Suprapubic skin (tissue), 4 donors: ENCODE measurements around the gene CBLN4. TPM values are rescaled to one million over a fixed set of nuclear protein-coding genes. Genes with fewer than 3 reads are reported as not detected.

Experiments
- DNase-seq, 2 donors: peaks; one replicate each; pipeline ENCODE4 v3.0.0-alpha.2; 2019; ENCODE audit warnings: low spot score in 2 of 2
- H3K27ac ChIP-seq: fragments of 200-600 bp; sonication (generic); one replicate; pipeline ENCODE4 v1.5.1; 2019
- H3K27me3 ChIP-seq: fragments of 200-600 bp; sonication (generic); one replicate; pipeline ENCODE4 v1.5.1; 2019
- H3K36me3 ChIP-seq: fragments of 200-600 bp; sonication (generic); one replicate; pipeline ENCODE4 v1.5.1; 2019
- H3K4me1 ChIP-seq: fragments of 200-600 bp; sonication (generic); one replicate; pipeline ENCODE4 v1.5.1; 2019
- H3K4me3 ChIP-seq: fragments of 200-600 bp; sonication (generic); one replicate; pipeline ENCODE4 v1.5.1; 2019; ENCODE audit warnings: mild to moderate bottlenecking
- H3K9me3 ChIP-seq: fragments of 200-600 bp; sonication (generic); one replicate; pipeline ENCODE4 v1.5.1; 2019
- EP300 ChIP-seq: sonication (generic); formaldehyde crosslinking; IDR thresholded peaks from one replicate; pipeline ENCODE4 v1.6.1; 2017; ENCODE audit warnings: antibody characterized with exemption
- POLR2A ChIP-seq, 2 donors: fragments of 450-650 bp; IDR thresholded peaks; one replicate each; pipeline ENCODE4 v1.6.1; 2017; ENCODE audit warnings: antibody characterized with exemption in 2 of 2, mild to moderate bottlenecking in 2 of 2, moderate library complexity in 2 of 2
- POLR2AphosphoS5 ChIP-seq, 3 donors: sonication (generic); formaldehyde crosslinking; IDR thresholded peaks; one replicate each; pipeline ENCODE4 v1.6.1; 2017; ENCODE audit warnings: antibody characterized with exemption in 3 of 3
- WGBS: methylation state at CpG from one replicate; pipeline ENCODE4 v1.1.5; 2018; 5-methylcytosine and 5-hydroxymethylcytosine counted together
- total RNA-seq, 4 donors: library from RNA; depleted of rRNA; stranded (reverse); fragments of >200 nt; gene quantifications; one replicate each; pipeline ENCODE4 v1.1.0, GENCODE V29; 2016
- TF ChIP-seq, protein P1 (sequence below), 2 donors: fragments of 200-600 bp in 1 of 2; fragments of 450-650 bp in 1 of 2; sonication (generic) in 1 of 2; IDR thresholded peaks; one replicate each; pipeline ENCODE4 v1.5.1; 2016 to 2019; ENCODE audit warnings: antibody characterized with exemption in 2 of 2, mild to moderate bottlenecking in 1 of 2, moderate library complexity in 1 of 2

CBLN4 gene
- total RNA-seq, 4 donors from 2014 or later: 0.32 TPM; not detected in 3

DNA sequence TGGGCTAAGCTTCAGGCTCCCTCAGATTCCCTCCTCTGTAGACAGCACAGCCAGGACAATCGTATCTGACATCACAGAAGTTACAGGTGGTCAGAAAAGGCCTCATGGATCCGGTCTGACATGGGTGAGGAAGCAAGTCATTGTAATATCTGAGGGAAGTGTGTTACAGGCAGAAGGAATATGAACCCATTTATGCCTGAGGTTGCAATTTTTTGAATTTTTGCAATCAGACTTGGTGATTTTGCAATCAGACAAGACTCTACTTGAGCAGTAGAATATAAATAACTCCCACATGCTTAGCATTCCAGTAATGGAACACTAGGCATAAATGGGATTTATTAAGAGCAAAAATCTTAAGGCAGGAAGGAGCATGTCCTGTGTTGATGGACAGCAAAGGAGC lies 52.1 kb downstream of the CBLN4 start:
- Histone ChIP-seq H3K4me3 (no peak overlapping the region), H3K9me3 (no peaks in the 10 kb centered on the region), H3K36me3 (no peaks in the 10 kb centered on the region), H3K27ac (no peak overlapping the region), H3K4me1 (no peaks in the 10 kb centered on the region), H3K27me3 (no peaks in the 10 kb centered on the region)
- TF ChIP-seq POLR2A (IDR thresholded peaks at IDR 0.05): no peak
- no peak for TF ChIP-seq EP300
- no peak for TF ChIP-seq POLR2AphosphoS5 (IDR thresholded peaks at IDR 0.05)
- TF ChIP-seq, protein P1, sequence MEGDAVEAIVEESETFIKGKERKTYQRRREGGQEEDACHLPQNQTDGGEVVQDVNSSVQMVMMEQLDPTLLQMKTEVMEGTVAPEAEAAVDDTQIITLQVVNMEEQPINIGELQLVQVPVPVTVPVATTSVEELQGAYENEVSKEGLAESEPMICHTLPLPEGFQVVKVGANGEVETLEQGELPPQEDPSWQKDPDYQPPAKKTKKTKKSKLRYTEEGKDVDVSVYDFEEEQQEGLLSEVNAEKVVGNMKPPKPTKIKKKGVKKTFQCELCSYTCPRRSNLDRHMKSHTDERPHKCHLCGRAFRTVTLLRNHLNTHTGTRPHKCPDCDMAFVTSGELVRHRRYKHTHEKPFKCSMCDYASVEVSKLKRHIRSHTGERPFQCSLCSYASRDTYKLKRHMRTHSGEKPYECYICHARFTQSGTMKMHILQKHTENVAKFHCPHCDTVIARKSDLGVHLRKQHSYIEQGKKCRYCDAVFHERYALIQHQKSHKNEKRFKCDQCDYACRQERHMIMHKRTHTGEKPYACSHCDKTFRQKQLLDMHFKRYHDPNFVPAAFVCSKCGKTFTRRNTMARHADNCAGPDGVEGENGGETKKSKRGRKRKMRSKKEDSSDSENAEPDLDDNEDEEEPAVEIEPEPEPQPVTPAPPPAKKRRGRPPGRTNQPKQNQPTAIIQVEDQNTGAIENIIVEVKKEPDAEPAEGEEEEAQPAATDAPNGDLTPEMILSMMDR (IDR thresholded peaks at IDR 0.05): no peak
- 32% methylated on average over 2 of the region's 2 CpGs for WGBS
- DNase-seq: no peak

DNA sequence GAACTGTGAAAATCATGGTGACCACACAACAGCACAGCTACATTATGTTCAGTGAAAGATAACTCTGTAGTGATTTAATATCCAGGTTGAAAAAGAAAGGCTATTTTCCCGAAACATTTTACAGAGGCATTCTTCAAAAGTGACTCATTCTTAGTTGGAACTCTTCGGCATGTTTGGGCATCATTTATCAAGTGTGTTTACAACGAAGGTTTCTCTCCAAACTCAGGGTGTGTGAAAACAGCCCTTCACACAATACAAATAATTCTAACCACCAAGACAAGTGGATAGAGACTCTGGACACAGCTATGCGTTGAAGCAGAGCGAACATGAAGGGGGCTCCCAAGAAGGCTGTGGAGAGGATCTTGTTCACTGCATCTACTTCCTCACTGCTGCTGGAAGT lies 57.6 kb downstream of the CBLN4 start:
- 55% methylated on average over 5 of the region's 5 CpGs for WGBS
- DNase-seq: no peak
- Histone ChIP-seq H3K4me1 (no peaks in the 10 kb centered on the region), H3K27me3 (no peaks in the 10 kb centered on the region), H3K36me3 (no peaks in the 10 kb centered on the region), H3K27ac (no peak overlapping the region), H3K9me3 (no peaks in the 10 kb centered on the region), H3K4me3 (no peak overlapping the region)
- TF ChIP-seq, protein P1 (IDR thresholded peaks at IDR 0.05): no peak
- TF ChIP-seq POLR2AphosphoS5 (IDR thresholded peaks at IDR 0.05) (no peak), EP300 (no peak), POLR2A (IDR thresholded peaks at IDR 0.05) (no peak)

Other genes starting within 250 kb of the CBLN4 start
- gene MC3R, start 243.2 kb upstream of the CBLN4 start, total RNA-seq: not detected